ENCODE results near the gene TMBIM1. TPM values are rescaled to one million over a fixed set of nuclear protein-coding genes. Genes with fewer than 3 reads are reported as not detected.

TMBIM1 gene
- polyA plus RNA-seq, 1 of the 3 experiments (the other 2 are of a cell fraction) = 7.8 TPM

DNA sequence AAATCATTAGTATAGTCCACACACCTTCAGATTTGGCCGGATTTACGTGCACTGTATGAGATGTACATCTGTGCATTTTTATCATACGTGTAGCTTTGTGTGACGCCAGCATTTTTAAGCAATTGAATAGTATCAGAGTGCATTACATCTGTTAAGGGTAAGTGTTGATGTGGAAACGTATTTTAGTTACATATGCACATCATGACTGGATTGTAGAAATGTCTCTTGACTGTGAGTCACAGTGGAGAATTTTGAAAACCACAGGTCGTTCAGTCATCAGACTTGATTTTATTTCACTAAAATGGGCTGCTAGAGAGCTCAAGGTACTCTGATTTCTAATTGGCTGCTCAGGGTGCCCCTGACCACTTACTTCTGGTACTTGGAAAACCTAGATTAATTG is 36.9 kb downstream of the TMBIM1 start:
- Histone ChIP-seq H3K9me2 (no peaks in the 10 kb centered on the region), H3F3A (replicated peaks; ENCODE audit: insufficient read depth) (peaks cover 66% of the 10 kb centered on the region), H3K4me3 (ENCODE audit: low read depth in 2 of 2, low read length in 1 of 2) (no peak overlapping the region), H3K4me2 (no peak overlapping the region), H3K9ac (no peak overlapping the region), H3K36me3 (replicated peaks in 1 of 2; ENCODE audit: control insufficient read depth in 1 of 2, insufficient read depth in 2 of 2, low read length in 1 of 2) (peaks cover 34 to 42% of the 10 kb centered on the region in 2 experiments), H4K20me1 (ENCODE audit: insufficient read depth) (no peaks in the 10 kb centered on the region), H3K79me2 (ENCODE audit: insufficient read depth) (peaks cover 5% of the 10 kb centered on the region; the same call in 1 of the 2 replicates), H3K27me3 (ENCODE audit: insufficient read depth) (no peaks in the 10 kb centered on the region), H3K27ac (ENCODE audit: low read depth in 2 of 2, low read length in 1 of 2) (peak overlapping the region in 1 of 2 experiments; percentile 22; a peak in 2 of 4 replicates), H3K9me3 (no peaks in the 10 kb centered on the region), H2AFZ (ENCODE audit: low read depth) (no peak overlapping the region), H3K4me1 (ENCODE audit: control insufficient read depth in 1 of 2, insufficient read depth in 2 of 2, low read depth in 1 of 2, low read length in 1 of 2) (peaks cover 11 to 21% of the 10 kb centered on the region in 2 experiments)
- TF ChIP-seq CHD2 (IDR thresholded peaks at IDR 0.05; ENCODE audit: low read length, partially characterized antibody) (no peak), TCF12 (IDR thresholded peaks at IDR 0.05) (no peak), RFX5 (IDR thresholded peaks at IDR 0.05; ENCODE audit: low read length) (no peak), RCOR1 (IDR thresholded peaks at IDR 0.05; ENCODE audit: low read length) (no peak), JUND (IDR thresholded peaks at IDR 0.05) (no peak), RXRA (IDR thresholded peaks at IDR 0.05; ENCODE audit: borderline replicate concordance, low read depth) (no peak), FOXM1 (IDR thresholded peaks at IDR 0.05; ENCODE audit: low read depth) (no peak), EZH2phosphoT487 (IDR thresholded peaks at IDR 0.05; ENCODE audit: borderline replicate concordance, low read depth) (no peak), YY1 (IDR thresholded peaks at IDR 0.05; ENCODE audit: low read depth) (no peak), FOXJ3 (CRISPR knock-in tag; IDR thresholded peaks at IDR 0.05) (no peak)
- TF ChIP-seq, protein P1, sequence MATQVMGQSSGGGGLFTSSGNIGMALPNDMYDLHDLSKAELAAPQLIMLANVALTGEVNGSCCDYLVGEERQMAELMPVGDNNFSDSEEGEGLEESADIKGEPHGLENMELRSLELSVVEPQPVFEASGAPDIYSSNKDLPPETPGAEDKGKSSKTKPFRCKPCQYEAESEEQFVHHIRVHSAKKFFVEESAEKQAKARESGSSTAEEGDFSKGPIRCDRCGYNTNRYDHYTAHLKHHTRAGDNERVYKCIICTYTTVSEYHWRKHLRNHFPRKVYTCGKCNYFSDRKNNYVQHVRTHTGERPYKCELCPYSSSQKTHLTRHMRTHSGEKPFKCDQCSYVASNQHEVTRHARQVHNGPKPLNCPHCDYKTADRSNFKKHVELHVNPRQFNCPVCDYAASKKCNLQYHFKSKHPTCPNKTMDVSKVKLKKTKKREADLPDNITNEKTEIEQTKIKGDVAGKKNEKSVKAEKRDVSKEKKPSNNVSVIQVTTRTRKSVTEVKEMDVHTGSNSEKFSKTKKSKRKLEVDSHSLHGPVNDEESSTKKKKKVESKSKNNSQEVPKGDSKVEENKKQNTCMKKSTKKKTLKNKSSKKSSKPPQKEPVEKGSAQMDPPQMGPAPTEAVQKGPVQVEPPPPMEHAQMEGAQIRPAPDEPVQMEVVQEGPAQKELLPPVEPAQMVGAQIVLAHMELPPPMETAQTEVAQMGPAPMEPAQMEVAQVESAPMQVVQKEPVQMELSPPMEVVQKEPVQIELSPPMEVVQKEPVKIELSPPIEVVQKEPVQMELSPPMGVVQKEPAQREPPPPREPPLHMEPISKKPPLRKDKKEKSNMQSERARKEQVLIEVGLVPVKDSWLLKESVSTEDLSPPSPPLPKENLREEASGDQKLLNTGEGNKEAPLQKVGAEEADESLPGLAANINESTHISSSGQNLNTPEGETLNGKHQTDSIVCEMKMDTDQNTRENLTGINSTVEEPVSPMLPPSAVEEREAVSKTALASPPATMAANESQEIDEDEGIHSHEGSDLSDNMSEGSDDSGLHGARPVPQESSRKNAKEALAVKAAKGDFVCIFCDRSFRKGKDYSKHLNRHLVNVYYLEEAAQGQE (IDR thresholded peaks at IDR 0.05; ENCODE audit: low read depth, low read length) = no peak
- ChIA-PET POLR2A (no interaction called here), CTCF (interaction anchor here (0.6 to 3.0 kb wide), 2 partner anchors 17 to 25 kb away, joined by 3 to 8 read pairs; no protein-coding TSS in a partner anchor)
- WGBS (ENCODE audit: low lambda C conversion rate) = 64% methylated on average over 6 of the region's 6 CpGs
- DNase-seq = no peak

DNA sequence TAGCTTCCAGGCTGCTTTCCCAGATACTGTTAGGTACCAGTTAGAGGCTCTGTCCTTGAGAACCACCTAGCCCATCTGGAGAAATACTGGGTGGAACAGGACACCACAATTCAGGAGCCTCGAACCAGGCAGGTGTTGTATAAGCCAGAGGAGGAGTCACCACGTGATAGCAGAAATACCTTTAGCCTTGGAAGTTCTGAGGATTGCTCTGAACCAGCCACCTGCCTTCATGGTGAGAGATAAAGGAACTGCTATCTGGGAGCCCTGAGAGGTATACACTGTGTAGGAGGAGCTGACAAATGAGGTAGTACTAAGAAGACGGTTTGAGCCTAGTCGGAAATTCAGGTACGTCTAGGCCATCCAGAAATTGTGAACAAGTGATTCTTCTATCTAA is 39.1 kb downstream of the TMBIM1 start:
- H3K79me2 ChIP-seq (ENCODE audit: insufficient read depth) = peaks cover 16% of the 10 kb centered on the region; the same call in 1 of the 2 replicates
- no peaks in the 10 kb centered on the region for H3K9me2 ChIP-seq
- H4K20me1 ChIP-seq (ENCODE audit: insufficient read depth) = no peaks in the 10 kb centered on the region
- no peaks in the 10 kb centered on the region; a peak in 1 of 4 replicates for H3K4me1 ChIP-seq (ENCODE audit: control insufficient read depth in 1 of 2, insufficient read depth in 2 of 2, low read depth in 1 of 2, low read length in 1 of 2)
- H3F3A ChIP-seq (replicated peaks; ENCODE audit: insufficient read depth) = peaks cover 71% of the 10 kb centered on the region
- H3K27ac ChIP-seq (ENCODE audit: low read depth in 2 of 2, low read length in 1 of 2) = no peak overlapping the region
- no peak overlapping the region for H3K9ac ChIP-seq
- peaks cover 56 to 59% of the 10 kb centered on the region in 2 experiments for H3K36me3 ChIP-seq (replicated peaks in 1 of 2; ENCODE audit: control insufficient read depth in 1 of 2, insufficient read depth in 2 of 2, low read length in 1 of 2)
- TF ChIP-seq JUND (IDR thresholded peaks at IDR 0.05) = no peak
- TF ChIP-seq TAF1 (IDR thresholded peaks at IDR 0.05; ENCODE audit: borderline replicate concordance, low read depth, low read length) = no peak
- TF ChIP-seq RCOR1 (IDR thresholded peaks at IDR 0.05; ENCODE audit: low read length) = no peak
- TF ChIP-seq EP300 (IDR thresholded peaks at IDR 0.05; ENCODE audit: borderline replicate concordance in 1 of 2, low read depth in 1 of 2, low read length in 1 of 2) = no peak
- H3K4me3 ChIP-seq (ENCODE audit: low read depth in 2 of 2, low read length in 1 of 2) = no peak overlapping the region
- WGBS (ENCODE audit: low lambda C conversion rate) = 89% methylated on average over 5 of the region's 5 CpGs
- DNase-seq = no peak
- POLR2A ChIA-PET = no interaction called here
- no peaks in the 10 kb centered on the region for H3K27me3 ChIP-seq (ENCODE audit: insufficient read depth)
- H3K9me3 ChIP-seq = no peaks in the 10 kb centered on the region
- no peak overlapping the region for H3K4me2 ChIP-seq
- no peak overlapping the region for H2AFZ ChIP-seq (ENCODE audit: low read depth)
- CTCF ChIA-PET = interaction anchor here (1.6 to 3.0 kb wide), 2 partner anchors 18 to 22 kb away, joined by 6 to 8 read pairs; no protein-coding TSS in a partner anchor
